AG20443 (cell line): ENCODE results near the gene ZNF726.
"Not testable (repeated sequence)": the region's sequence is repeated elsewhere in the genome, so short reads cannot be mapped to it uniquely, and the experiment has no call there.

ENCODE experiments used
- DNase-seq: peaks from one replicate; pipeline ENCODE4 v3.0.0; 2012; ENCODE audit warnings: low spot score, mixed read lengths

Gene ZNF726

DNA sequence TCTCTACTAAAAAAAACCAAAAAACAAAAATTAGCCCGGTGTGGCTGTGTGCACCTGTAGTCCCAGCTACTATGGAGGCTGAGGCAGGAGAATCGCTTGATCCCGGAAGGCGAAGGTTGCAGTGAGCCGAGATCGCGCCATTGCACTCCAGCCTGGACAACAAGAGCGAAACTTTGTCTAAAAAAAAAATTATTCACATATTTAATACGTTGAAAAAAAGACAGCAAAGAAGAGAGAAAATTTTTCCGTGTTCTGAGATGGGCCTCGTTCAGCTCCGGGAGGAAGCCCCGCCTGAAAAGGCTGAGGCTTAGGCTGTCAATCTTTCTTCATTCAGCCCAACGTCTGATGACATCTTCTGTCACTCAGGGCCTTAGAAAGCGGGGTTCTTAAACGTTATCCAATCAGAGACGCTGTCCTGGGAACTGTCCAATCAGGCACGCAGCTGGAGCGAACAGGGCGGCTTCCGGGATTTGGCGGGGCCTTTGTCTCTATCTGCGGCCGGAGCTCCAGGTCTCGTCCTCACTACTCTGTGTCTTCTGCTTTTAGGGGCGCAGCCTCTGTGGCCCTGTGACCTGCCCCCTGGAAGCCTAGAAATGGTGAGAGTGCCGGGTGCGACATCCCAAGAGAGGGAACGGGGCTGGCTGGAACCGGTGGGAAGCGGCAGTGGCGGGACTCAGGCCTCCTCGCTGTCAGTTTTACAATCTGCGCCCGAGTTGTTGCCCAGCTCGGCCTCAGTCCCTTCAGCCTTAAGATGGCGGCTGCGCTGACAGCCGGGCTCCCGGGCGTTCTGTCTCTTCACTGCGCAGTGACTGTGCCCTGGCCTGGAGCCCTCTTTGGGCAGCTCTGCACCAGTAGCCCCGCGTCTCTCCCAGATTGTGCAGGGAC lies at the start of gene ZNF726:
ZNF726 (plus strand) TSS at position 485 of the 885 bp plus-strand sequence; CDS start at position 594, 109 bp downstream.
- peak; percentile 88 for DNase-seq

DNA sequence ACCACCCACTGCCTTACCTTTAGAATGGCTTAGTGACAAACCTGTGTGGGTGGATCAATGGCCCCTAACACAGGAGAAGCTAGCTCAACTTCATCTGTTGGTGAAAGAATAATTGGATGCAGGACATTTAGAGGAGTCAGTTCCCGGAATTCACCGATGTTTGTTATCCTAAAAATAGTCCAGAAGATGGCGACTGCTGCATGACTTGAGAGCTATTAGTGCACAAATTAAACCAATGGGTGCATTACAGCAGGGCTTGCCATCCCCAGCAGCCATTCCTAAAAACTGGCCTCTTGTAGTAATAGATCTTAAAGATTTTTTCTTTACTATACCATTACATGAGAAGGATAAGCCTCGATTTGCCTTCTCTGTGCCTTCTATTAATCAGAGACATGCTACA lies 46.8 kb upstream of the ZNF726 start:
- no peak for DNase-seq

DNA sequence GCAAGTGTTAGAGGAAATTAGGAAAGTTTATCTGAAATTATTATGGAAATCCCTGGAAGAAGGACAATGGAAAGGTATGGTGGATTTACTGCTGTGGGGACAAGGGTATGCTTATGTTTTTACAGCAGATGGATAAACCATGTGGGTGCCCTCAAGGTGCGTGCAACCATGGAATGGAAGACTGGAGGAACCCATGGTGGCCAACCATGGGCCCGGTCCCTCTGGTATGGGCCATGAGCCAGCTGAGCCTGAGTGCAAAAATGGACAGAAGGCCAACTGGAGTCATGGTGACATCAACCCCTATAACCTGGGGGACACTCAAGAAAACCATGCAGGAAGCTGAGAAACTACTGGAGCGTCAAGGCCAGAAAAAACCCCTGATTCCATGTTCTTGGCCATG lies 46.1 kb upstream of the ZNF726 start:
- no peak for DNase-seq

DNA sequence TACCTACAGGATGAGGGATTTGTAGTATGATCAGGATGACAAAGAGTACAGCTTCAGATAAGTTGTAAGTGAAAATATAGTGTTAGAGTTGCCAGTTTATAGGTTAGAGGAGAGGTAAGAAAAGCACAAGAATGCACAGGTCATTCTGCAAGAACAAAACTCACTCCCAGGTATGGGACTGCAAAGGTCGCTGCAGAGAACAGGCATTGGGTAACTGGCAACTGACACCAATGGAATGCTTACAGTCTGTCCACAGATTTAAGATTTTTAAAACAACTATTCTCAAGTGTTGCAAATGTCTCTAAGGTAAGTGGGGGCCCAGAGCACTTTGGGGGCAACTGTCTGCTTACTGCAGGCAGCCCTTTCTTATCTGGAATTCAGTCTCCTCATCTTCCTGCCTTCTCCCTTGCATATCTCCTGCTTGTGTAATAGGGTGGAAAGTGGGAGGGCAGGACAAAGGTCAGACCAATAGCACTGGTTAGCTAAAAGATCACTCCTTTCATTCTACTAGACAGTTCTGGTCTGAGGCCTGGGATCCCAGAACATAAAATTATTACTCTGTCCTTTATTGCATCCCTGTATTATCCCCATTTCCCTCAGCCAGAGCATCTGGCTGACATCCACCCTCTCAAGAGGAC lies 42.3 kb upstream of the ZNF726 start:
- no peak for DNase-seq

DNA sequence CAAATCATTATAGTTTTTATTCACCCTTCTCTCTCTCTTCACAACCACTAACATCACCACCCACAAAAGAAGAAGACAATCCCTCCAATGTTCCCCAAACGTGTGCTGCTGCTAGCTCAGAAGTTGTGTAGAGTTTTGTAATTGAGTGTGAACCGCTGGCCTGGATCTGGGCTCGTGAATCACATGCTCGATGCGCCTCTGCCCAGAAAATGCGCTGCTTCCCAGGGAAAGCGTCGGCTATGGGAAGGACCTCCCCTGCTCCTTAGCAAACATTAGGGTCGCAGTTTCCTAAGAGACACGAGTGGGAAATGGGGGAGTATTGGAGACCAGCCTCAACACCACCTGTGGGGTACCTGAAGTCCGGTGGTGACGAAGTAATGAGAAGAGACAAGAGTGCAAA lies 38.4 kb upstream of the ZNF726 start:
- no peak for DNase-seq

DNA sequence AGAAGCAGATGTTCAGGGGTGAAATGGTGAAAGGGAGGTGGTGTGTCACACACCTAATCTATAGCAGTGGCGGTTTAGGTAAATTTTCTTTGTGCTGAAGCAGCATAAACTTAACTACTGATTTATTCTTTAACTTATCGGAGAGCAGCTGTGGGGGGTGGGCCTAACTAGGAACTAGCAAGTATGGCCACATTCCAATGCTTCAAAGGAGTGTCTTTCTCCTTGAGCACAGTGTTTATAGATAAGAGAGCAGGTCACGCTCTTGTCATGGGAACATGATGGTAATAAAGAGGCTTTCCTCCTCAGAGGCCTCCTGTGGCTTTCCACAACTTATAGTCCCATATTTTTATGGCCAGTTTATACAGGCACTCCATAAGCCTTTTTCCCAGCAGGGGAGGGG lies 37.9 kb upstream of the ZNF726 start:
- not testable (repeated sequence) for DNase-seq

DNA sequence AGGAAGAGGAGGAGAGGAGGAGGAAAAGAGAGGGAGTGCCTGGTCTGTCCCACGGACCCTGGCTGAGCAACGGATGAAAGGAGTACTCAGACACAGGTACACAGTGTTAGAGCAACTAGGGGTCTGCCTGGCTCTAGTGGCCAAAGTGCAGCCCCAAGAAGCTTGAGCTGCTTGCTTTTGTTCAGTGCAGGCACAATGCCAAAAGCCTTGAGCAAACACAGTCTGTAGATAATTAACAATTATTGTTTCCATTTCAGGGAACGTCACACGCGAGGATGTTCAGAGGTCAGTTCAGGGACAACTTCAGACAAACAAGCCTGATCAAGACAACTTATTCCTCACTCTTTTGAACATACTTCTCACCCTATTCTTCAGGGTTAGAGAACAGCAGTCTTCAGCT lies 32.2 kb upstream of the ZNF726 start:
- no peak for DNase-seq

DNA sequence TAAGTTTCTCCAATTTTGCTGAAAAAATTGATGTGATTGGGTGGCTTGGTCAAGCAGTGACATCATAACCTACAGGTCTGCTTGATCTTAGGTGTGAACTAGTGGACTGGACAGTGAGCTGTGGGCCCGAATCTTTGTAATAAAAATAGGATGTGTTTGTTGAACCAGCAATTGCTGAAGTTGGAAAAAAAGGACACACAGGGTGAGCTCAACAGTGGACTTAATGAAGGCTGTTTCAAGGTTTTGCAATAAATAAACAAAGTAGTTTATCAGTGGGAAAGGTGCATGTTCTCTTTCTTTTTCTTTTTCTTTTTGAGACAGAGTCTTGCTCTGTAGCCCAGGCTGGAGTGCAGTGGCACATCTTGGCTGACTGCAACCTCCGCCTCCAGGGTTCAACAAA lies 30.3 kb upstream of the ZNF726 start:
- no peak for DNase-seq

DNA sequence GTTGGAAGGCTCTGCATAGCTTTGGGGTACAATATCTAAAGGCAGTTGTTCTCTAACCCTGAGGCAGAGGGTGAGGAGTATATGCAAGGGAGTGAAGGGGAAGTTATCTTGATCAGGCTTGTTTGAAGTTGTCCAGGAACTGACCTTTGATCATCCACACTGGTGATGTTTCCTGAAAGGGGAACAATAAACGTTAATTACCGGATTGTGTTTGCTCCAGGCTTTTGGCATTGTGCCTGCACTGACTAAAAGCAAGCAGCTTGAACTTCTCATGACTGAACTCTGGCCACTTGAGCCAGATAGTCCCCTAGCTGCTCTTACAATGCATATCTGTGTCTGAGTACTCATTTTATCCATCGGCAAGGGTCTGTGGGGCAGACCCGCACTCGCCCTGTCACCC lies 27.0 kb upstream of the ZNF726 start:
- DNase-seq, result no peak

DNA sequence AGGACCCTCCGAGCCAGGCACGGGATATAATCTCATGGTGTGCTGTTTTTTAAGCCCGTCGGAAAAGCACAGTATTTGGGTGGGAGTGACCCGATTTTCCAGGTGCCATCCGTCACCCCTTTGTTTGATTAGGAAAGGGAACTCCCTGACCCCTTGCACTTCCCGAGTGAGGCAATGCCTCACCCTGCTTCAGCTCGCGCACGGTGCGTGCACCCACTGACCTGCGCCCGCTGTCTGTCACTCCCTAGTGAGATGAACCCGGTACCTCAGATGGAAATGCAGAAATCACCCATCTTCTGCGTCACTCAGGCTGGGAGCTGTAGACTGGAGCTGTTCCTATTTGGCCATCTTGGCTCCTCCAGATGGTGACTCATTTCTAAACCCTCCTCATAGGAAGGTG lies 18.6 kb upstream of the ZNF726 start:
- not testable (repeated sequence) for DNase-seq

DNA sequence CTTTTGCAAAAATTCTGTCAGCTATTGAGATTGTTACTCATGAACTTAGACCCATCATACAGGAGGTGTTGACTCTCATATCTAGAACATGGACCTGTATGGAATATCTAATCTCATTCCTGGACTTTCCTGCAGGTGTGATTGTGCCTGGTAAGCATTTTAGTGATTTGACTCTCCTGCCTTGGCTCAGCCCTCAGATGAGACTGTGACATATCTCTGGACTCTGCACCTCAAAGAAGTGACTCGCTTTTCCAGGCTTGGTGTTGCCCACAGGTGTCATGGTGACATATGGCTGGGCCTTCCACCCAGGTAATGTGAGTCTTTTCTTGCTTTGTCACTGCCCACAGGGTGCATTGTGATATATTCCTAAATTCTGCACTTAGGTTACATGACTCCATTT lies 17.8 kb upstream of the ZNF726 start:
- no peak for DNase-seq

DNA sequence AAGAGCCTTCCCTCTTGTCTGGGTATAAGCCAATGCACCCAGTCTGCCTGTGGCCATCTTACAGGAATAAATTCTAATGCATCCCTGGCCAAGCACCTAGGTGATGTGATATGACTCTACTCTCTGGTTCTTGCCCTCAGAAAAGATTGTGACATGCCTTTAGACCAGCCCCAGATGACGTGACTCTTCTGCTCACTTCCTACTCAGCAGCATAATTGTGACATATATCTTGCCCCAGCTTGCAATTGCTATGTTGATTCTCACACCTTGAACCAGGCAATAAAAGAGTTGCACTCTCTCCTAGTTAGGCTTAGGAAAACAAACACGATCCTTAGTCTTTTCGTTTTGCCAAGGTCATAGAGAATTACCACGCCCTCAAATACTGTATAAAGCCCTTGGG lies 13.3 kb upstream of the ZNF726 start:
- no peak for DNase-seq

DNA sequence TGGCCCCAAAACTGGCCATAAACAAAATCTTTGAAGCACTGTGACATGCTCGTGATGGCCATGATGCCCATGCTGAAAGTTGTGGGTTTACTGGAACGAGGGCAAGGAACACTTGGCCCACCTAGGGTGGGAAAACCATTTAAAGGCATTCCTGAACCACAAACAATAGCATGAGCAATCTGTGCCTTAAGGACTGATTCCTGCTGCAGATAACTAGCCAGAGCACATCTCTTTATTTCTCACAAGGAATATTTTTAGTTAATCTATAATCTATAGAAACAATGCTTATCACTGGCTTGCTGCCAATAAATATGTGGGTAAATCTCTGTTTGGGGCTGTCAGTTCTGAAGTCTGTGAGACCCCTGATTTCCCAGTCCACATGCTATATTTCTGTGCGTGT lies 10.3 kb upstream of the ZNF726 start:
- no peak for DNase-seq

DNA sequence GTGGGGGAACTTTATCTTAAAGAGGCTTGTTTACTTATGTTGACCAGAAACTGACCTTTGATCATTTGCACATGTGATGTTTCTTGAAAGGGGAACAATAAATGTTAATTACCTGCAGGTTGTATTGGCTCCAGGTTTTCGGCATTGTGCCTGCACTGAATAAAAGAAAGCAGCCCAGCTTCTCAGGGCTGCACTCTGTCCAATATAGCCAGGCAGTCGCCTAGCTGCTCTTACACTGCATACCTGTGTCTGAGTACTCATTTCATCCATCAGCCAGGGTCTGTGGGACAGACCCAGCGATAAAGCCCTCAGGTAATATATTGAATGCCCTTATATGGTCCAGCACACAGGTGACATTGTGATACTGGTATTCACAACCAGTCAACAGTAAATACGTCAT lies 8.9 kb upstream of the ZNF726 start:
- no peak for DNase-seq

DNA sequence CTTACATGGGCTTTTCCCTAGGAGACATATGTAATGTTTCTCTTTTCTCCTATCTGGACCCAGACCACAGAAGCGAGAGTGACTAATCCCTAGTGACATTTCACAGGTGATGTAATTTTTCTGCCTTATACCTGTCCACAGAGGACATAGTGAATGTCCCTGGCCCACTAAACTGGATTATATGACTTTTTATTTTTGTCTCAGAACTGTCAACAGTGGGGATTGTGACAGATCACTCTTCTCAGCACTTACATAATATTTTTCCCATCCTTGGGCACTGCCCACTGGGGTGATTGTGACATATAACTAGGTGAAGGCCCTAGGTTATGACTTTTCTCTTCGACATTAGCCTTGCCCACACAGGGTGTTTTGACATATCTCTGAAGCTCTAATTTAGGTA lies 7.9 kb upstream of the ZNF726 start:
- no peak for DNase-seq

DNA sequence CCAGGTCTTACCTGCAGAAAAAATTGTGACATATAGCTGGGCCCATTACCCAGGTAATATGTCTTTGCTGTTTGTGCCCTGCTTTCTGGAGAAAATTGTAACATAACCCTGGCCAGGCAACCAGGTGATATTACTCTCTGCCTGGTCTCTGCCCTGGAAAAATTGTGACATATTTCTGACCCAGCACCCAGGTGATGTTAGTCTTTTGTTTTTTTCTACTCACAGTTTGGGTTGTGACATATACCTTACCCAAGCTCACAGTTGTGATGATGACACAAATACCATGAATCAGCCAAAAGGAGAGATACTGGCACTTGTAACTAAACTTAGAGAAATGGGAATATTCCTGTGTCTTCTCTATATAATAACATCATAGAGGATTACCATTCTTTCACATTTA lies 6.5 kb upstream of the ZNF726 start:
- no peak for DNase-seq

DNA sequence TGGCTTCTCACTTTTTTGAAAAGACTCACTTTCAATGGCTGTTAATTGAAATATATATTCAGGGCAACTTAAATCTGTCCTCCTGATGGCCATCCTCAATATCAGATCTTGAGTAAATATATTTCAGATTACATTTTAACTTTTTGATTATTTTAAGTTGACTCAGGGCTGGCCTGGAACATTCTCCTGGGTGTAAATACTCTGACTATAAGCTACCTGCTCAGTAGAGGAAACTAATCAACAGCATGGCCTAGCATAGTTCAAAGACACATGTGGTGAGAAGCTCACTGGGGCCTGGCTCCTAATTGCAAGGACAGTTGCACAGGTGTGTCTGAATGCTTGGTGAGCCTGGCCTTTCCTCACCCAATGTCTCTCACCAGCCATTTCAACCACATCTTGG lies 5.5 kb upstream of the ZNF726 start:
- no peak for DNase-seq

DNA sequence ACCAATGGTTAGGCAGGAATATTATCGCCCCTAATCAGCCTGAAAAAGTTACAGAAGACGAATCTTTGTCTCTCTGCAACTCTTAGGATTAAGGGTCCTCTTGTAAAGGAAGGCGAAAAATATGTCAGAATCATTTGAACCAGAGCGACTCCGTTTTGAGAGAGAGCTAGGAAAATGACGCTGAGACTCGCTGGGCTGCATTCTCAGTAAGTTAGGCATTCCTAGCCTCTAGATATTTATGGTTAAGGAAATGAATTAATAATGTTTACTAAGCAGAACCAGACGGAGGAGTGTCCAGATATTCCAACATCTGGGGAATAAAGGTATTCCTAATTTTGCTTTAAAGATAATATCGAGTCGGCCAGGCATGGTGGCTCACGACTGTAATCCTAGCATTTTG lies 755 bp upstream of the ZNF726 start:
- no peak for DNase-seq

DNA sequence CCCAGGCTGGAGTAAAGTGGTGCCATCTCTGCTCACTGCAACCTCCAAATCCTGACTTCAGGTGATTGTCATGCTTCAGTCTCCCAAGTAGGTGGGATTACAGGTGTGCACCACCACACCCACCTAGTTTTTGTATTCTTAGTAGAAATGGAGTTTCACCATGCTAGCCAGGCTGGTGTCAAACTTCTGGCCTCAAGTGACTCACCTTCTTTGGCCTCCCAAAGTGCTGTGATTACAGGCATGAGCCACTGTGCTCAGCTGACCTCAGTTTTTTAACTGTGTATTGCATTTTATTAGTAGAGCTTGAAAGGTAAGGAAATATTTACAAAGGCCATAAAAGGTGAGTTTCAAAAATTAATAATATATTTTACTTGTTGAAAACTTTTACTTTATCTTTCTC lies 2.3 kb downstream of the ZNF726 start:
- DNase-seq, result no peak

DNA sequence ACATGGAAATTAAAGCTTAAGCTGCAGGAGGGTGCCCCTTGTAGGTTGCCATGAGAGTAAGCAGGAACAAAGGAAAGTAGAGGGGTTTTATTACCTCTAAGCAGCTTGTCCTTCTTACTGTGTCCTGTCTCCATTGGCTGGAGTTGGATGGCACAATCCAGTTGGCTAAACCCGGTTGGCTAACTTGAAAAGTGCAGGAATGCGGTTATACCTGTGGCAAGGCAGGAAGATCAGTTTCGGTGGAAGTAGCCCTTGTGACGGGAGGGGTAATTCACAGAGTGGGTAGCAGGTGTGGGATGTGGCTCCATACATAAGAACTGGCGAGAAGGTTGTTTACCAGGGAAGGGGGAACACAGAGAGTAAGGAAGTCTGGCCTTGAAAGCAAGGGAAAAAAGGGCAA lies 3.2 kb downstream of the ZNF726 start:
- DNase-seq, result no peak

DNA sequence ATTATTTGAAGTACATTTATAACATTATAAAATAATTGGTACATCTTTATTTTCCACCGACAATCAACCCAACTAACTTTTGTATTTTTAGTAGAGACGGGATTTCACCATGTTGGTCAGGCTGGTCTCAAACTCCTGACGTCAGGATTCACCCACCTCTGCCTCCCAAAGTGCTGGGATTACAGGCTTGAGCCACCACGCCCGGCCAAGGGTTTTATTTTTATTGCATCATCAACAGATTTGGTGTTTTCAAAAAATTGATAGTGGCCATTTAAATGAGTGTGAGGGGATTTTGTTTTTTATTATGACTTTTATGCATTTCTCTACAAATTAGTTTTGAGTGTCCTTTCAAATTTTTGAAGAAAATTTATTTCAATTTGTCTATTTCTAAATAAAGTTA lies 10.6 kb downstream of the ZNF726 start:
- DNase-seq, result no peak

DNA sequence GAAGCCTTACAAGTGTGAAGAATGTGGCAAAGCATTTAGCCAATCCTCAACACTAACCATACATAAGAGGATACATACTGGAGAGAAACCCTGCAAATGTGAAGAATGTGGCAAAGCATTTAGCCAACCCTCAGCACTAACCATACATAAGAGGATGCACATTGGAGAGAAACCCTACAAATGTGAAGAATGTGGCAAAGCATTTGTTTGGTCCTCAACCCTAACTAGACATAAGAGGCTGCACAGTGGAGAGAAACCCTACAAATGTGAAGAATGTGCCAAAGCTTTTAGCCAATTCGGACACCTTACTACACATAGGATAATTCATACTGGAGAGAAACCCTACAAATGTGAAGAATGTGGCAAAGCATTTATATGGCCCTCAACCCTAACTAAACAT lies 18.2 kb downstream of the ZNF726 start:
- no peak for DNase-seq

DNA sequence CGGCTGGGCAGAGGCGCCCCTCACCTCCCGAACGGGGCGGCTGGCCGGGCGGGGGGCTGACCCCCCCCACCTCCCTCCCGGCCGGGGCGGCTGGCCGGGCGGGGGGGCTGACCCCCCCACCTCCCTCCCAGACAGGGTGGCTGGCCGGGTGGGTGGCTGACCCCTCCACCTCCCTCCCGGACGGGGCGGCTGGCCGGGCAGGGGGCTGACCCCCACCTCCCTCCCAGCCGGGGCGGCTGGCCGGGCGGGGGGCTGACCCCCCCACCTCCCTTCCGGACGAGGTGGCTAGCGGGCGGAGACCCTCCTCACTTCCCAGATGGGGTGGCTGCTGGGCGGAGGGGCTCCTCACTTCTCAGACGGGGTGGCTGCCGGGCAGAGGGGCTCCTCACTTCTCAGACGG lies 22.3 kb downstream of the ZNF726 start:
- DNase-seq, result not testable (repeated sequence)

DNA sequence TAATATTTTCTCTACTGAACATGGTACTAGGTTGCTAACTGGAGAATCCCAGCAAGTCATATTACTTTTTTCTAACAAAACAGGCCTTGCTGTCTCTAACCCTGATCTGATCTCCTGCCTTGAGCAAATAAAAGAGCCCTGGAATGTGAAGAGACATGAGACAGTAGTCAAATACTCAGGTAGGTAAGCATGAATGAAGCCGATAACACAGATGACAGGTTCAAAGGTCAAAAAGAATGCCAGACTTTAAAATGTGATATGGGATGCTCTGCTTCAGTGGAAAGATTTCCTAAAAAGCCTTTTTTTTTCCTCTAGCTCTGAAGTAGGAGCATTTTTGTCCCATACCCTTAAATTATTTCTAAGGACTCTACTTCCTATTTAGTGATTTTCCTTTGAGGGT lies 28.7 kb downstream of the ZNF726 start:
- no peak for DNase-seq
